Stomach (tissue), 4 donors: ENCODE measurements around the gene SPON2.

Experiments
- CTCF ChIP-seq, 7 experiments: fragments of 450-650 bp in 4 of 7; fragments of 200-600 bp in 3 of 7; sonication (generic) in 3 of 7; IDR thresholded peaks; one replicate each; pipeline ENCODE4 v1.5.1; 2016 to 2019; ENCODE audit warnings: antibody characterized with exemption in 7 of 7, control low read depth in 2 of 7, mild to moderate bottlenecking in 1 of 7
- POLR2AphosphoS5 ChIP-seq, 3 donors: sonication (generic); formaldehyde crosslinking; IDR thresholded peaks; one replicate each; pipeline ENCODE4 v1.6.1; 2016; ENCODE audit warnings: antibody characterized with exemption in 3 of 3

DNA sequence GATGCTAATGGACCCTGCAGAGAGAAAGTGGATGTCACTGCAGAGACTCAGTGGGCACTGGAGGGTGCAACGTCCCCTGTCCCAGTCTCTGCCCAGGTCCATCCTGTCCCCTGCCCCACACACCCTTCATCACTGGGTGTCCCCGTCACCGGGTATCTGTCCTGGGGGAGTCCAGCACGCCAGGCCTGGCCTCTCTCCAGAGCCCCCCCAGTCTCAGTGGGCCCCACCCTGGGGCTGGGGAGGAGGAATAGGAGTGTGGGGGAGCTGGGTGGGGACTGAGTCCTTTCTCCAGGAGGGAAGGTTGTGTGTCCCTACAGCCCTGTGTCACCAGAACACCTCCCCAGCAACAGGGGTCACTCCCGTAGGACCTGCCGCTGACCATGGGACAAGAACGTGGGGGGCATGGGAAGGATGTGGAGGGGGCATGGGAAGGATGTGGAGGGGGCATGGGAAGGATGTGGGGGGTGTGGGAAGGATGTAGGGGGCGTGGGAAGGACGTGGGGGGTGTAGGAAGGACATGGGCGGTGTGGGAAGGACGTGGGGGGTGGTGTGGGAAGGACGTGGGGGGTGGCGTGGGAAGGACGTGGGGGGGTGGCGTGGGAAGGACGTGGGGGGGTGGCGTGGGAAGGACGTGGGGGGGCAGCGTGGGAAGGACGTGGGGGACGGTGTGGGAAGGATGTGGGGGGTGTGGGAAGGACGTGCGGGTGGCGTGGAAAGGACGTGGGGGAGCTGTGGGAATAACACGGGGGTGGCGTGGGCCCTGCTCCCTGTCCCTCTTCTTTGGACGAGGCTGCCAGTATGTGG, 21.0 kb upstream of the SPON2 start:
- no peak for TF ChIP-seq CTCF (IDR thresholded peaks at IDR 0.05)
- no peak for TF ChIP-seq POLR2AphosphoS5 (IDR thresholded peaks at IDR 0.05)
